HEK293 (cell line): ENCODE measurements around the gene SNTB2.

ENCODE experiments used
- ATF2 ChIP-seq: fragments of 450-650 bp; formaldehyde crosslinking; IDR thresholded peaks from 2 replicates; pipeline ENCODE4 v1.5.1; 2016; ENCODE audit warnings: missing biosample characterization, missing genetic modification characterization, low read depth
- CTCF ChIP-seq: fragments of 450-650 bp; formaldehyde crosslinking; IDR thresholded peaks from 2 replicates; pipeline ENCODE4 v1.5.1; 2016; ENCODE audit warnings: missing biosample characterization, missing genetic modification characterization
- HOXD13 ChIP-seq: sonication (generic); formaldehyde crosslinking; IDR thresholded peaks from 2 replicates; pipeline ENCODE4 v1.8.0; 2022; ENCODE audit warnings: missing genetic modification reagents, borderline replicate concordance
- PBX3 ChIP-seq: sonication (generic); formaldehyde crosslinking; IDR thresholded peaks from 2 replicates; pipeline ENCODE4 v1.8.1; 2022; ENCODE audit warnings: mild to moderate bottlenecking, moderate library complexity, missing genetic modification reagents
- TCF7L2 ChIP-seq: IDR thresholded peaks from 2 replicates; pipeline ENCODE4 v1.6.1; 2011; ENCODE audit warnings: low read depth, mild to moderate bottlenecking, inconsistent platforms, low read length, moderate library complexity, borderline replicate concordance
- ZFP3 ChIP-seq: fragments of 450-650 bp; formaldehyde crosslinking; IDR thresholded peaks from 2 replicates; pipeline ENCODE4 v1.5.1; 2016; ENCODE audit warnings: low read depth, missing biosample characterization, missing genetic modification characterization
- ZNF114 ChIP-seq: fragments of 450-650 bp; formaldehyde crosslinking; IDR thresholded peaks from 2 replicates; pipeline ENCODE4 v1.5.0; 2017; ENCODE audit warnings: missing biosample characterization, missing genetic modification characterization
- ZNF133 ChIP-seq: fragments of 450-650 bp; formaldehyde crosslinking; IDR thresholded peaks from 2 replicates; pipeline ENCODE4 v1.5.1; 2016; ENCODE audit warnings: missing biosample characterization, missing genetic modification characterization
- ZNF202 ChIP-seq: fragments of 450-650 bp; formaldehyde crosslinking; IDR thresholded peaks from 2 replicates; pipeline ENCODE4 v1.5.1; 2016; ENCODE audit warnings: missing biosample characterization, missing genetic modification characterization, borderline replicate concordance
- ZNF664 ChIP-seq: fragments of 450-650 bp; formaldehyde crosslinking; IDR thresholded peaks from 2 replicates; pipeline ENCODE4 v1.5.1; 2016; ENCODE audit warnings: missing biosample characterization, missing genetic modification characterization
- TF ChIP-seq, protein P1 (sequence below): fragments of 450-650 bp; formaldehyde crosslinking; IDR thresholded peaks from 2 replicates; pipeline ENCODE4 v1.5.1; 2016; ENCODE audit warnings: missing biosample characterization, missing genetic modification characterization

GRCh38 chr16:69346683-69347082 lies 159.7 kb downstream of the SNTB2 start:
- no peak for TF ChIP-seq CTCF (tag by site-specific recombination)
- TF ChIP-seq, protein P1, sequence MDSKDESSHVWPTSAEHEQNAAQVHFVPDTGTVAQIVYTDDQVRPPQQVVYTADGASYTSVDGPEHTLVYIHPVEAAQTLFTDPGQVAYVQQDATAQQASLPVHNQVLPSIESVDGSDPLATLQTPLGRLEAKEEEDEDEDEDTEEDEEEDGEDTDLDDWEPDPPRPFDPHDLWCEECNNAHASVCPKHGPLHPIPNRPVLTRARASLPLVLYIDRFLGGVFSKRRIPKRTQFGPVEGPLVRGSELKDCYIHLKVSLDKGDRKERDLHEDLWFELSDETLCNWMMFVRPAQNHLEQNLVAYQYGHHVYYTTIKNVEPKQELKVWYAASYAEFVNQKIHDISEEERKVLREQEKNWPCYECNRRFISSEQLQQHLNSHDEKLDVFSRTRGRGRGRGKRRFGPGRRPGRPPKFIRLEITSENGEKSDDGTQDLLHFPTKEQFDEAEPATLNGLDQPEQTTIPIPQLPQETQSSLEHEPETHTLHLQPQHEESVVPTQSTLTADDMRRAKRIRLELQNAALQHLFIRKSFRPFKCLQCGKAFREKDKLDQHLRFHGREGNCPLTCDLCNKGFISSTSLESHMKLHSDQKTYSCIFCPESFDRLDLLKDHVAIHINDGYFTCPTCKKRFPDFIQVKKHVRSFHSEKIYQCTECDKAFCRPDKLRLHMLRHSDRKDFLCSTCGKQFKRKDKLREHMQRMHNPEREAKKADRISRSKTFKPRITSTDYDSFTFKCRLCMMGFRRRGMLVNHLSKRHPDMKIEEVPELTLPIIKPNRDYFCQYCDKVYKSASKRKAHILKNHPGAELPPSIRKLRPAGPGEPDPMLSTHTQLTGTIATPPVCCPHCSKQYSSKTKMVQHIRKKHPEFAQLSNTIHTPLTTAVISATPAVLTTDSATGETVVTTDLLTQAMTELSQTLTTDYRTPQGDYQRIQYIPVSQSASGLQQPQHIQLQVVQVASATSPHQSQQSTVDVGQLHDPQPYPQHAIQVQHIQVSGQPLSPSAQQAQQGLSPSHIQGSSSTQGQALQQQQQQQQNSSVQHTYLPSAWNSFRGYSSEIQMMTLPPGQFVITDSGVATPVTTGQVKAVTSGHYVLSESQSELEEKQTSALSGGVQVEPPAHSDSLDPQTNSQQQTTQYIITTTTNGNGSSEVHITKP (tag by site-specific recombination) = no peak
- no peak for TF ChIP-seq ZNF664
- no peak for TF ChIP-seq ZNF133 (tag by site-specific recombination)
- TF ChIP-seq ZNF114 = no peak
- TF ChIP-seq ZNF202 (tag by site-specific recombination) = no peak
- TF ChIP-seq PBX3 = no peak
- no peak for TF ChIP-seq ATF2 (tag by site-specific recombination)
- no peak for TF ChIP-seq ZFP3 (tag by site-specific recombination)
- no peak for TF ChIP-seq HOXD13
- TF ChIP-seq TCF7L2 = no peak
